Panc1 (cell line): ENCODE measurements around the gene FKBP1B.

ENCODE experiments used
- POLR2AphosphoS5 ChIP-seq: IDR thresholded peaks from 2 replicates; pipeline ENCODE4 v1.6.1; 2012; ENCODE audit warnings: mild to moderate bottlenecking, low read depth, low read length, moderate library complexity
- REST ChIP-seq, 2 experiments: IDR thresholded peaks; 2 replicates each; pipeline ENCODE4 v1.6.1; 2011 to 2012; ENCODE audit warnings: low read depth in 2 of 2, control low read depth in 1 of 2, low read length in 1 of 2, mild to moderate bottlenecking in 1 of 2, moderate library complexity in 1 of 2; ENCODE audit not compliant: insufficient read depth in 1 of 2
- SIN3A ChIP-seq: IDR thresholded peaks from 2 replicates; pipeline ENCODE4 v1.6.1; 2012; ENCODE audit warnings: low read depth, mild to moderate bottlenecking, low read length, moderate library complexity, borderline replicate concordance; ENCODE audit not compliant: insufficient read depth
- TCF7L2 ChIP-seq: IDR thresholded peaks from 2 replicates; pipeline ENCODE4 v1.6.1; 2011; ENCODE audit warnings: mild to moderate bottlenecking, low read depth, low read length, inconsistent platforms
- TF ChIP-seq, protein P1 (sequence below): fragments of 450-650 bp; IDR thresholded peaks from 2 replicates; pipeline ENCODE4 v1.5.1; 2017; ENCODE audit warnings: mild to moderate bottlenecking

GRCh38 chr2:24008672-24009366 is 40.7 kb upstream of the FKBP1B start:
- TF ChIP-seq, protein P1, sequence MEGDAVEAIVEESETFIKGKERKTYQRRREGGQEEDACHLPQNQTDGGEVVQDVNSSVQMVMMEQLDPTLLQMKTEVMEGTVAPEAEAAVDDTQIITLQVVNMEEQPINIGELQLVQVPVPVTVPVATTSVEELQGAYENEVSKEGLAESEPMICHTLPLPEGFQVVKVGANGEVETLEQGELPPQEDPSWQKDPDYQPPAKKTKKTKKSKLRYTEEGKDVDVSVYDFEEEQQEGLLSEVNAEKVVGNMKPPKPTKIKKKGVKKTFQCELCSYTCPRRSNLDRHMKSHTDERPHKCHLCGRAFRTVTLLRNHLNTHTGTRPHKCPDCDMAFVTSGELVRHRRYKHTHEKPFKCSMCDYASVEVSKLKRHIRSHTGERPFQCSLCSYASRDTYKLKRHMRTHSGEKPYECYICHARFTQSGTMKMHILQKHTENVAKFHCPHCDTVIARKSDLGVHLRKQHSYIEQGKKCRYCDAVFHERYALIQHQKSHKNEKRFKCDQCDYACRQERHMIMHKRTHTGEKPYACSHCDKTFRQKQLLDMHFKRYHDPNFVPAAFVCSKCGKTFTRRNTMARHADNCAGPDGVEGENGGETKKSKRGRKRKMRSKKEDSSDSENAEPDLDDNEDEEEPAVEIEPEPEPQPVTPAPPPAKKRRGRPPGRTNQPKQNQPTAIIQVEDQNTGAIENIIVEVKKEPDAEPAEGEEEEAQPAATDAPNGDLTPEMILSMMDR: no peak
- no peak for TF ChIP-seq REST (IDR thresholded peaks at IDR 0.05; ENCODE audit: insufficient read depth in 1 of 2, low read depth in 2 of 2, low read length in 1 of 2)
- no peak for TF ChIP-seq POLR2AphosphoS5
- TF ChIP-seq SIN3A: no peak
- TF ChIP-seq TCF7L2: no peak
